HepG2 (cell line): ENCODE results near the gene SLC5A6. TPM values are rescaled to one million over a fixed set of nuclear protein-coding genes. Genes with fewer than 3 reads are reported as not detected.

Source experiments
- E2F1 ChIP-seq: sonication (generic); formaldehyde crosslinking; IDR thresholded peaks from 2 replicates; pipeline ENCODE4 v1.5.0; 2020; ENCODE audit warnings: missing genetic modification reagents
- STAT5B ChIP-seq: sonication (generic); formaldehyde crosslinking; IDR thresholded peaks from 2 replicates; pipeline ENCODE4 v1.4.0; 2020; ENCODE audit warnings: missing genetic modification reagents
- ZNF253 ChIP-seq: sonication (generic); formaldehyde crosslinking; IDR thresholded peaks from 2 replicates; pipeline ENCODE4 v1.8.0; 2022; ENCODE audit warnings: mild to moderate bottlenecking, missing genetic modification reagents, borderline replicate concordance
- ZNF292 ChIP-seq: sonication (generic); formaldehyde crosslinking; IDR thresholded peaks from 2 replicates; pipeline ENCODE4 v1.8.1; 2022; ENCODE audit warnings: mild to moderate bottlenecking, low read depth, missing genetic modification reagents, borderline replicate concordance
- ZNF691 ChIP-seq: sonication (generic); formaldehyde crosslinking; IDR thresholded peaks from 2 replicates; pipeline ENCODE4 v1.4.0; 2020; ENCODE audit warnings: missing genetic modification reagents, low read depth, mild to moderate bottlenecking, borderline replicate concordance
- ZSCAN5A ChIP-seq: sonication (generic); formaldehyde crosslinking; IDR thresholded peaks from 2 replicates; pipeline ENCODE4 v1.8.0; 2022; ENCODE audit warnings: mild to moderate bottlenecking, missing genetic modification reagents, borderline replicate concordance
- polyA plus RNA-seq, 8 experiments: library from polyadenylated mRNA; depleted of rRNA in 3 of 8; stranded (reverse) in 7 of 8; unstranded in 1 of 8; fragments of >200 nt; fragmentation: Illumina TruSeq in 4 of 8; extraction: Trizol in 4 of 8; gene quantifications; 2 replicates each; pipeline versions ENCODE4 v1.2.1 to v1.2.3, GENCODE V29; 2011 to 2016; ENCODE audit warnings: low read depth in 4 of 8, missing spikeins in 1 of 8, mixed read lengths in 1 of 8; ENCODE audit not compliant: insufficient read depth in 1 of 8
- total RNA-seq, 5 experiments: library from RNA; depleted of rRNA; stranded (reverse); fragments of >200 nt; fragmentation: Illumina TruSeq; extraction: Trizol; gene quantifications; 2 replicates each; pipeline ENCODE4 v1.2.3, GENCODE V29; 2016; ENCODE audit warnings: low read depth in 1 of 5
- TF ChIP-seq, protein P1 (sequence below): sonication (generic); formaldehyde crosslinking; IDR thresholded peaks from 2 replicates; pipeline ENCODE4 v1.4.0; 2020; ENCODE audit warnings: missing genetic modification reagents
- TF ChIP-seq, protein P2 (sequence below): sonication (generic); formaldehyde crosslinking; IDR thresholded peaks from 2 replicates; pipeline ENCODE4 v1.5.1; 2020; ENCODE audit warnings: missing genetic modification reagents, mild to moderate bottlenecking, borderline replicate concordance

SLC5A6 gene
- total and polyA plus RNA-seq, 2 of the 13 experiments (the other 11 are each of a cell fraction or from before 2014, with no cell fraction given), result 135 to 417 TPM

- TF ChIP-seq ZNF253 (CRISPR knock-in tag) (no peak), ZNF292 (no peak), ZNF691 (CRISPR knock-in tag) (no peak), STAT5B (no peak), E2F1 (CRISPR knock-in tag) (no peak), ZSCAN5A (CRISPR knock-in tag) (no peak)
- TF ChIP-seq, protein P1, sequence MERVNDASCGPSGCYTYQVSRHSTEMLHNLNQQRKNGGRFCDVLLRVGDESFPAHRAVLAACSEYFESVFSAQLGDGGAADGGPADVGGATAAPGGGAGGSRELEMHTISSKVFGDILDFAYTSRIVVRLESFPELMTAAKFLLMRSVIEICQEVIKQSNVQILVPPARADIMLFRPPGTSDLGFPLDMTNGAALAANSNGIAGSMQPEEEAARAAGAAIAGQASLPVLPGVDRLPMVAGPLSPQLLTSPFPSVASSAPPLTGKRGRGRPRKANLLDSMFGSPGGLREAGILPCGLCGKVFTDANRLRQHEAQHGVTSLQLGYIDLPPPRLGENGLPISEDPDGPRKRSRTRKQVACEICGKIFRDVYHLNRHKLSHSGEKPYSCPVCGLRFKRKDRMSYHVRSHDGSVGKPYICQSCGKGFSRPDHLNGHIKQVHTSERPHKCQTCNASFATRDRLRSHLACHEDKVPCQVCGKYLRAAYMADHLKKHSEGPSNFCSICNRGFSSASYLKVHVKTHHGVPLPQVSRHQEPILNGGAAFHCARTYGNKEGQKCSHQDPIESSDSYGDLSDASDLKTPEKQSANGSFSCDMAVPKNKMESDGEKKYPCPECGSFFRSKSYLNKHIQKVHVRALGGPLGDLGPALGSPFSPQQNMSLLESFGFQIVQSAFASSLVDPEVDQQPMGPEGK (CRISPR knock-in tag), result no peak
- TF ChIP-seq, protein P2, sequence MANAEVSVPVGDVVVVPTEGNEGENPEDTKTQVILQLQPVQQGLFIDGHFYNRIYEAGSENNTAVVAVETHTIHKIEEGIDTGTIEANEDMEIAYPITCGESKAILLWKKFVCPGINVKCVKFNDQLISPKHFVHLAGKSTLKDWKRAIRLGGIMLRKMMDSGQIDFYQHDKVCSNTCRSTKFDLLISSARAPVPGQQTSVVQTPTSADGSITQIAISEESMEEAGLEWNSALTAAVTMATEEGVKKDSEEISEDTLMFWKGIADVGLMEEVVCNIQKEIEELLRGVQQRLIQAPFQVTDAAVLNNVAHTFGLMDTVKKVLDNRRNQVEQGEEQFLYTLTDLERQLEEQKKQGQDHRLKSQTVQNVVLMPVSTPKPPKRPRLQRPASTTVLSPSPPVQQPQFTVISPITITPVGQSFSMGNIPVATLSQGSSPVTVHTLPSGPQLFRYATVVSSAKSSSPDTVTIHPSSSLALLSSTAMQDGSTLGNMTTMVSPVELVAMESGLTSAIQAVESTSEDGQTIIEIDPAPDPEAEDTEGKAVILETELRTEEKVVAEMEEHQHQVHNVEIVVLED (CRISPR knock-in tag), result no peak
Observed at GRCh38 chr2:27184115-27184514, 28.0 kb downstream of the SLC5A6 start (continued).
